ENCODE measurements around the gene EMC10.
"Not testable (repeated sequence)": the region's sequence is repeated elsewhere in the genome, so short reads cannot be mapped to it uniquely, and the experiment has no call there.

The EMC10 gene

GRCh38 chr19:50462970-50463369, 13.3 kb upstream of the EMC10 start:
- Mint-ChIP-seq H3K9me3 (ENCODE audit: low read depth) (no peaks in the 10 kb centered on the region), H3K36me3 (no peaks in the 10 kb centered on the region), H3K27me3 (peaks cover 4% of the 10 kb centered on the region), H3K4me1 (ENCODE audit: low read depth) (peaks cover 3% of the 10 kb centered on the region), H3K4me3 (no peak overlapping the region), H3K27ac (no peak overlapping the region)

- Mint-ChIP-seq H3K27me3 (peaks cover 4% of the 10 kb centered on the region), H3K36me3 (no peaks in the 10 kb centered on the region), H3K4me1 (ENCODE audit: low read depth) (peaks cover 3% of the 10 kb centered on the region), H3K9me3 (ENCODE audit: low read depth) (no peaks in the 10 kb centered on the region), H3K27ac (no peak overlapping the region), H3K4me3 (no peak overlapping the region)
These were observed 12.0 kb upstream of the EMC10 start for GRCh38 chr19:50464348-50464747.

GRCh38 chr19:50465000-50465399, 11.3 kb upstream of the EMC10 start:
- Mint-ChIP-seq H3K9me3 (ENCODE audit: low read depth) (no peaks in the 10 kb centered on the region), H3K4me3 (no peak overlapping the region), H3K36me3 (no peaks in the 10 kb centered on the region), H3K27ac (no peak overlapping the region), H3K4me1 (ENCODE audit: low read depth) (peaks cover 3% of the 10 kb centered on the region), H3K27me3 (peaks cover 4% of the 10 kb centered on the region)

GRCh38 chr19:50465986-50466705, 10.2 kb upstream of the EMC10 start:
- Mint-ChIP-seq H3K27ac (no peak overlapping the region), H3K9me3 (ENCODE audit: low read depth) (no peaks in the 10 kb centered on the region)

GRCh38 chr19:50466706-50467039, 9.6 kb upstream of the EMC10 start:
- Mint-ChIP-seq H3K4me1 (ENCODE audit: low read depth) (no peaks in the 10 kb centered on the region), H3K36me3 (no peaks in the 10 kb centered on the region), H3K4me3 (no peak overlapping the region), H3K27me3 (peaks cover 2% of the 10 kb centered on the region), H3K9me3 (ENCODE audit: low read depth) (no peaks in the 10 kb centered on the region), H3K27ac (no peak overlapping the region)

More at GRCh38 chr19:50465986-50466705, 10.2 kb upstream of the EMC10 start:
- Mint-ChIP-seq H3K36me3 (no peaks in the 10 kb centered on the region), H3K4me1 (ENCODE audit: low read depth) (peaks cover 2% of the 10 kb centered on the region), H3K27me3 (peaks cover 2% of the 10 kb centered on the region), H3K4me3 (no peak overlapping the region)

GRCh38 chr19:50467566-50467965, 8.7 kb upstream of the EMC10 start:
- Mint-ChIP-seq H3K27me3 (peaks cover 2% of the 10 kb centered on the region), H3K27ac (no peak overlapping the region), H3K9me3 (ENCODE audit: low read depth) (no peaks in the 10 kb centered on the region), H3K4me3 (no peak overlapping the region), H3K4me1 (ENCODE audit: low read depth) (no peaks in the 10 kb centered on the region), H3K36me3 (no peaks in the 10 kb centered on the region)

- no peaks in the 10 kb centered on the region for H3K36me3 Mint-ChIP-seq
- no peak overlapping the region for H3K27ac Mint-ChIP-seq
- no peaks in the 10 kb centered on the region for H3K9me3 Mint-ChIP-seq (ENCODE audit: low read depth)
- H3K27me3 Mint-ChIP-seq, result no peaks in the 10 kb centered on the region
- no peak overlapping the region for H3K4me3 Mint-ChIP-seq
- no peaks in the 10 kb centered on the region for H3K4me1 Mint-ChIP-seq (ENCODE audit: low read depth)
These were observed 7.5 kb upstream of the EMC10 start for GRCh38 chr19:50468818-50469217.

GRCh38 chr19:50473336-50473735, 3.0 kb upstream of the EMC10 start:
- H3K27ac Mint-ChIP-seq; H3K27me3 Mint-ChIP-seq; H3K4me3 Mint-ChIP-seq; H3K36me3 Mint-ChIP-seq; H3K9me3 Mint-ChIP-seq (ENCODE audit: low read depth): not testable (repeated sequence)
- H3K4me1 Mint-ChIP-seq (ENCODE audit: low read depth), result peaks cover 15% of the 10 kb centered on the region

- Mint-ChIP-seq H3K27ac (peak overlapping the region; percentile 77), H3K36me3 (peaks cover 6% of the 10 kb centered on the region), H3K4me3 (peak overlapping the region; percentile 70), H3K9me3 (ENCODE audit: low read depth) (no peaks in the 10 kb centered on the region), H3K4me1 (ENCODE audit: low read depth) (peaks cover 18% of the 10 kb centered on the region), H3K27me3 (no peaks in the 10 kb centered on the region)
These were observed 1.2 kb upstream of the EMC10 start for GRCh38 chr19:50475101-50475568.

GRCh38 chr19:50475736-50476223, 527 bp upstream of the EMC10 start:
- Mint-ChIP-seq H3K9me3 (ENCODE audit: low read depth) (no peaks in the 10 kb centered on the region), H3K27ac (peak overlapping the region; percentile 81), H3K36me3 (peaks cover 6% of the 10 kb centered on the region), H3K4me3 (peak overlapping the region; percentile 98), H3K4me1 (ENCODE audit: low read depth) (peaks cover 18% of the 10 kb centered on the region), H3K27me3 (no peaks in the 10 kb centered on the region)

GRCh38 chr19:50476907-50477238, 566 bp downstream of the EMC10 start:
- Mint-ChIP-seq H3K4me1 (ENCODE audit: low read depth) (peaks cover 18% of the 10 kb centered on the region), H3K27ac (peak overlapping the region; percentile 89), H3K9me3 (ENCODE audit: low read depth) (no peaks in the 10 kb centered on the region)

GRCh38 chr19:50477751-50478515, 1.6 kb downstream of the EMC10 start:
- H3K9me3 Mint-ChIP-seq (ENCODE audit: low read depth), result no peaks in the 10 kb centered on the region
- peaks cover 18% of the 10 kb centered on the region for H3K4me1 Mint-ChIP-seq (ENCODE audit: low read depth)
- peak overlapping the region; percentile 98 for H3K4me3 Mint-ChIP-seq
- peaks cover 6% of the 10 kb centered on the region for H3K36me3 Mint-ChIP-seq
- peak overlapping the region; percentile 79 for H3K27ac Mint-ChIP-seq
- no peaks in the 10 kb centered on the region for H3K27me3 Mint-ChIP-seq

More at GRCh38 chr19:50476907-50477238, 566 bp downstream of the EMC10 start:
- H3K36me3 Mint-ChIP-seq, result peaks cover 6% of the 10 kb centered on the region
- peak overlapping the region; percentile 98 for H3K4me3 Mint-ChIP-seq
- H3K27me3 Mint-ChIP-seq, result no peaks in the 10 kb centered on the region

- Mint-ChIP-seq H3K36me3 (peaks cover 9% of the 10 kb centered on the region), H3K4me3 (peak overlapping the region; percentile 20), H3K27ac (peak overlapping the region; percentile 41), H3K4me1 (ENCODE audit: low read depth) (peaks cover 18% of the 10 kb centered on the region), H3K27me3 (no peaks in the 10 kb centered on the region), H3K9me3 (ENCODE audit: low read depth) (no peaks in the 10 kb centered on the region)
These were observed 2.8 kb downstream of the EMC10 start for GRCh38 chr19:50478901-50479715.

GRCh38 chr19:50479761-50480251, 3.5 kb downstream of the EMC10 start:
- no peak overlapping the region for H3K27ac Mint-ChIP-seq
- peaks cover 18% of the 10 kb centered on the region for H3K4me1 Mint-ChIP-seq (ENCODE audit: low read depth)
- no peaks in the 10 kb centered on the region for H3K9me3 Mint-ChIP-seq (ENCODE audit: low read depth)
- H3K4me3 Mint-ChIP-seq, result no peak overlapping the region
- peaks cover 9% of the 10 kb centered on the region for H3K36me3 Mint-ChIP-seq
- no peaks in the 10 kb centered on the region for H3K27me3 Mint-ChIP-seq
